ENCODE measurements around the gene ZDHHC24. TPM values are rescaled to one million over a fixed set of nuclear protein-coding genes. Genes with fewer than 3 reads are reported as not detected.
"Not testable (repeated sequence)": the region's sequence is repeated elsewhere in the genome, so short reads cannot be mapped to it uniquely, and the experiment has no call there.

ZDHHC24 gene
- polyA plus RNA-seq, 12 donors = 2.9 to 8.1 (median 4.9) TPM; not detected in 1

DNA sequence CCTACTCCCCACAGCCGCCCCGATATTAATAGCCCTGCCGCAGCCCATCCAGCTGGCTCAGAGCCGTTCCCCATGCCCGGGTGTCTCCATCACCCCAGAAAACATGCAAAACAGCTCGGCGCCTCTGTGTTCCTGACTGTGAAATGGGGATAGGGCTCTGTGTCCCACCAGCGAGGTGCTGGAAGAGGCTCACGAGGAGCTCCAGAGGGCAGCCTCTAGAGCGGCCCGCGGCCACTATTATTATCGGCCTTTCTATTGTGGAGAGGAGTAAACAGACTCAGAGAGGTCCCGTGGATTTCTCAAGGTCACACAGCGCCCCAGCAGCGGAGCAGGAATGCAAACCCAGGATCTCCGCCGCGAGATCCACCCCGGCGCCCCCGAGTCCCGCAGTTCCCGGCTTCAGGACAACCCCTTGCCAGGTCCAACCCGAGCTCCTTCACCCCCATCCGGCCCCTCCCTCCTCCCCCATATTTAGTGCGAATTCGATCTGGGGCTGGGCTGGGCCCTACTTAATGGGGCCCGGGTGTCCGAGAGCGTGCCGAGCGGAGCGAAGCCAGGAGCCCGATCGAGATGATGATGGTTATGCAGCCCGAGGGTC, 619 bp upstream of the ZDHHC24 start, which contains the start of gene ACTN3:
TSS of gene ACTN3 (plus strand) at position 536 of the 598 bp plus-strand sequence. CDS start at position 571, 35 bp downstream.
- no peak for DNase-seq

DNA sequence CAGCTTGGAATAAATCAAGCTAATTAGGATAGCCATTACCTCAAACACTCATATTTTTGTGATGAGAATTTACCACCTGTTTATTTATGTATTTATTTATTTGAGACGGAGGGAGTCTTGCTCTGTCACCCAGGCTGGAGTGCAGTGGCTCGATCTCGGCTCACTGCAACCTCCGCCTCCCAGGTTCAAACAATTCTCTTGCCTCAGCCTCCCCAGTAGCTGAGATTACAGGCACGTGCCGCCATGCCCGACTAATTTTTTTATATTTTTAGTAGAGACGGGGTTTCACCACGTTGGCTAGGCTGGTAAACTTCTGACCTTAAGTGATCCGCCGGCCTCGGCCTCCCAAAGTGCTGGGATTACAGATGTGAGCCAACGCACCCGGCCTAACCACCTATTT, 896 bp downstream of the ZDHHC24 start:
- DNase-seq = not testable (repeated sequence)

DNA sequence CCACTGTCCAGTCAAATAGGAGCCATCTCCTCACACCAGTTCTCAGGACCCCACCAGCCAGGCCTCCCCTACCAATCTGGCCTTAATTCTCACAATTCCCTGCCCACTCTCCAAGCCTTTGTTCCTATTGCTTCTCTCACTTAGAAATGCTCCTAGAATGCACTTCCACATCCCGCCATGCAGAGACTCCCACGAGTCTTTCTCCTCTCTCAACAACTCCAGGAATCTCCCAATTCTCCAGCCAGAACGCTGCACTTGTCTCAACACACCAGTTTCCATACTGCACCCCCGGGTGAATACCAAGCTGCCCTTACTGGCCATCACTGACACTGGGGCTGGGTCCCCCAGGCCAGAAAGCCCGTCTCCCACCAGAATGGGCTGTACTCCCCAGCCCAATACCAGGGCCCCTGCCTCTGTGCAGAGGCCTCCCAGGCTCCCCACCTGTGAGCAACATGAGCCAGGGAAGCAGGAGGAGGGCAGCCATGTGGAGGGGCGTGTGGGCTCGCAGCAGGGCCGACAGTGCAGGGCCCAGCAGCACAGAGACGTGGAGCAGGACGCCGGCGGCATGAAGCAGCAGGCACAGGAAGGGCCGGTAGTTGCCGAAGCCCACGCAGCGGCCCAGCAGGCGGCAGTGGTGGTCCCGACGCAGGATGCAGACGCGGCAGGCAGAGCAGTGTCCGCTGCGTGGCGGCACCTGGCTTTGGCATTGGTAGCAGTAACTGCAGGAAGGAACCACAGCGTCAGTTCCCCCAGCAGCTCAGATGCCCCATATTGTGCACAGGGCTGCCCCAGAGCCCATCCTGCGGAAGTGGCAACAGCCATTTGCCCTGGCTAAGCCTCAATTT, 2.4 kb downstream of the ZDHHC24 start:
- peak; percentile 50 for DNase-seq

DNA sequence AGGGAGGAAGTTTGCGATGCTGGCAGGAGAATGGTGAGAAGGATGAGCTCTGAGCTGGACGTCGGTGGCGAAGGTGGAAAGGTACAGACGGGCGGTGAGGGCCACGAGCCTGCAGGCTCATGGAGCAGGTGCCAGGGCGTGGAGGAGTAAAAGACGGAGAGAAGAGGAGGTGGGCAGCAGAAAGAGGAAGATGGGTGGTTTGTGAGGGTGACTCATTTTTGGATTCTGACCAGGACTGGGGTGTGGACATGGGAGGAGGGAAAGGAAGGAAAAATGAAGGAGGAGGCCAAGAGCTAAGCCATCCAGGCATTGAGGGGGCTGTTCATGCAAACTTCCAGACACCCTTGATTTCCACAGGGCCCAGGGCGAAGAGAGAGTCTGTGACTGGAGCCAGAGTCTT, 3.5 kb downstream of the ZDHHC24 start:
- DNase-seq = no peak

DNA sequence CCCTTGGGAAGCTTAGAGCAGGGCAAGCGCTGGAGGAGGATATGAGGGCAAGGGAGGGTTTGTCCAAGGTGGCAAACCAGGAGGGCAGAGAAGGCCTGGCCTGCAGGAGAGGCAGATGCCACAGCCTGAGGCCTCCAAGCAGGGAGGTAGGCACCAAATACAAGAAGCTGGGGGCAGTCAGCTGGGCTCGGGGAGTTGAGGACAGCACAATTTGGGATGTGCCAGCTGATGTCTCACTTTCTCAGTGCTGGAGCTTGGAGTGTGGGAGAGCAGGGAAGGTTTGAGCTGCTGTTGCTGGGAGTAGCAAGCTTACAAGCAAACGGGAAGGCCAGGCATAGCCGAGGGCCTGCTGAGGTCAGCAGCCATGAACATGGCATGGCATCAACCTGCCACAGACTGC, 4.0 kb downstream of the ZDHHC24 start:
- no peak for DNase-seq

DNA sequence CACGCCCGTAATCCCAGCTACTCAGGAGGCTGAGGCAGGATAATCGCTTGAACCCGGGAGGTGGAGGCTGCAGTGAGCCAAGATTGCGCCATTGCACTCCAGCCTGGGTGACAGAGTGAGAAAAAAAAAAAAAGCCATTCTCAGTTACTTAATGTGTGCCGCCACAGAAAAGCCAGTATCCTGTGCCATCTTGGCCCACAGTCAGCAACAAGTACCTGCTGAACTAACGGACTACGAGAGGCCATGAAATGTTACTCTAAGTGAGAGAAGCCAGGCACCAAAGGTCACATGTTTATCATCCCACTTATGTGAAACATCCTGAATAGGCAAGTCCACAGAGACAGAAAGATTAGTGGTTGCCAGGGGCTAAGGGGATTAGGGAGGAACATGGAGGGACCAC, 5.2 kb downstream of the ZDHHC24 start:
- not testable (repeated sequence) for DNase-seq

DNA sequence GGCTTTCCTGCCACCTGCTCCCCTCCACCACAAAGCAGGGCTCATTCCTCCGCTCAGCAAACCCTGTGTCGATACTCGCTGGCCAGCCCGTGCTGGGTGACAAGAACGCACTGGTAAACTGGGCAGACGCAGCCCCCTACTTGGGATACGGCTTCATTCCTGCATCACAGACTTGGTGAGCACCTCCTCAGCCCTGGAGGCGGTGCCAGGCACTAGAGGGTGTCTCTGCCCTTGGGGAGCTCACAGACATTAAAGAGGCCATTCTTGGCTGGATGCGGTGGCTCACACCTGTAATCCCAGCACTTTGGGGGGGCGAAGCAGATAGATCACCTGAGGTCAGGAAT, 6.0 kb downstream of the ZDHHC24 start:
- DNase-seq = no peak

DNA sequence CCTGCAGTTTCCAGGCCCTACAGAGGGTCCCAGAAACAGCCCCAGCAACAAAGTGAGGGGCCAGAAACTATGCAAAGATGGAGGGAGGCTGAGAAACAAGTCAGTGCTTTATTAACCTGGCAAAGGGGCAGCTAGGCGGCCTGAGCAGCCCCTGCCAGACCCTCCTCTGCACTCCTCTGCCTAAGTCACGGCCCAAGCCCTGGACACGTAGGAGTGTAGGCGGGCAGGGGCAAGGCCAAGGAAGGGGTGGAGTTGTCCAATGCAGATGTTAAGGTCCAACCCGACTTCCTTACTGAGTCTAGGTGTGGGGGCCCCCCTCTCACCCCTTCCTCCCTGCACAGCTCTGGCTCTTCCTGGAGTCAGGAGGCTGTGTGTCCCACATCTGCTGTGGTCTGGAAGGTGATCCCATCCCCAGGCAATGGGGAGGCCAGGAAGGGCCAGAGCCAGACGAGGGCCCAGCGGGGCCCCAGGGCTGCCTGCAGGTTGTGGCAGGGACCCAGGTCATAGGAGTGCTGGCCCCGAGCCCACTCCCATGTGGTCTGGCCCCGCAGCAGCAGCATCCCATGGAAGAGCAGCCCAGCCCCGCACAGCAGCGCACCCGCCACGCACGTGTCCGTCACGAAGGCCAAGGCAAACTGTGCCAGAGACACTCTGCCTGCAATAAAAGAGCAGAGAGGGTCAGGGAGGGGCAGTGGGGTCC, 6.5 kb downstream of the ZDHHC24 start:
- no peak for DNase-seq

DNA sequence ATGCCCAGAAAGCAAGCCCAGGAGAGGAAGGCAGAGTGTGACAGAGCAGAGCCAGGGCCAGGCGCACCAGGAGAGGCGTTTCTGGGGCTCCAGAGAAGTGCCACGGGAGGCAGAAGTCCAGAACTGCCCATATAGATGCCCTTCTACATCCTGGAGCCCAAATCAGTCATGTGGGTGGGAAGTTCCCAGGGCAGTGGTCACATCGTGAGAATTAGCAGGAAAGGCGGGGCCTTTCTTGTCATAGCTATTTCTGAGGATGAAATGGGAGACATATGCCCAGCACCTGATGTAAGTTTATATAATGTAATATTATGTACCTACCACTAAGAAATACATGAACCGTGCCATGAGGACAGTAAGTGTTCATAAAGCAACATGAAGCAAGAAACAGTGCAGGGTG, 13.1 kb downstream of the ZDHHC24 start:
- no peak for DNase-seq

DNA sequence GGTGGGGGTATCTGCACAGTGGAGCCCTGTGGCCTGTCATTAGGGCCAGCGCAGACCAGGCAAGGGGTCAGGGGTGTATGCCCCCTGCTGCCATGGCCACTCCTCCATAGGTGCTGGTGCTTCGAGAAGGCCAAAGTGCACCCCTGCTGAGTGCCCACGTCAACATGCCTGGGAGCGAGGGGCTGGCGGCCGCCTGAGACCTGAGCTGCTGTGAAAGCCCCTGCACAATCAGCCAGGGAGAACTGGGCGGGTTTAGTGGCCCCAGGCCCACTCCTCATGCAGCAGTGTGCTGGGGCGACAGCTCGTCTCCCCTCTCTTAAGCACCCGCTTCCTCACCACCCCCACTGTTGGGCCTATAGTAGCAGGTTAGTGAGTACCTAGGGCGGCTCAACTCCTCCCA, 14.0 kb downstream of the ZDHHC24 start:
- no peak for DNase-seq

DNA sequence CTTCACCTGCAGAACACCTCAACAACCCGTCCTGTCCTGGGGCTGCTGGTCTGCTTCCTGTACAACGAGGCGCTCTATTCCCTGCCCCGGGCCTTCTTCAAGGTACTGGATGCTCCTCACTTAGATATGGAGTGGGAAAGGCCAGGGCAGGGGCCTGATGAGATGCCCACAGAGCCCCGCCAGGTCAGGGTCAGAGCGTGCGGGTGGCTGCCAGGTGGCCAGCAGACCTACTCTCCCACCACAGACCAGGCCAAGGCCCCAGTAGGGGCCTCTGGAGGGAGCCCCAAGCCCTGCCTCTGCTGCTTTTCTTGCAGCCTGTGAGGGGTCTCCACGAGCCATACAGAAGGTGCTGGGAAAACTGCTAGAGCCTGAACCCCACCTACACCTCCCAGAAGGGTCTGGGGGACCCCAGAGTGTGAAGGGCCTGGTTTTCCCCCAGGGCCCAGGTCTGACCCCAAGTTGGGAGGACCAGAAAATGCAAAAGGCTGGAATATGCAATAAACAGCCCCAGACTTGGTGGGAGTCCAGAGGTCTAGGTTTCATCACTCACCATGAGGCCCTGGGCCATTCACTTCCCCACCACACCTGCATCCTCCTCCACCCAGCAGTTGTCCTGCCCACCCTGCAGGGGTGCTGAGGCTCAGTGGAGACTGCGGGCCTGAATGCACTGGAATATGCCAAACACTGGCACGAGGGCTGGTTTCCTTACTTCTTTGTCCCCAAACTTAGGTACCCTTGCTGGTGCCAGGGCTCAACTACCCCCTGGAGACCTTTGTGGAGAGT, 14.7 kb downstream of the ZDHHC24 start:
- no peak for DNase-seq

DNA sequence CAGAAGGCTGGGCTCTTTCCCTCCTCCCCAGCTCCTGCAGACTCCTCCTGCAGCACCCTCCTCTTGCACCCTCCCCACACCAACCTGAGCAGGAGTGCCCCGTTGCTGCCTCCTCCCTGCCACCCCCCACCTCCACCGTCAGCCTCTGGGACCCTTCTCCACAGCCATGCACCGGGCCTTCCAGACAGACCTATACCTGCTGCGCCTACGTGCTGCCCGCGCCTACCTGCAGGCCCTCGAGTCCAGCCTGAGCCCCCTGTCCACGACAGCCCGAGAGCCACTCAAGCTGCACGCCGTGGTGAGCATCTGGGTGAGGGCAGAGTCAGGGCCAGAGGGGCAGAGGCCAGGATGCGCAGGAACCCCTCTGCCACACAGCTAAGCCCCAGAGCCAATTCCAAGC, 16.2 kb downstream of the ZDHHC24 start:
- DNase-seq = no peak

DNA sequence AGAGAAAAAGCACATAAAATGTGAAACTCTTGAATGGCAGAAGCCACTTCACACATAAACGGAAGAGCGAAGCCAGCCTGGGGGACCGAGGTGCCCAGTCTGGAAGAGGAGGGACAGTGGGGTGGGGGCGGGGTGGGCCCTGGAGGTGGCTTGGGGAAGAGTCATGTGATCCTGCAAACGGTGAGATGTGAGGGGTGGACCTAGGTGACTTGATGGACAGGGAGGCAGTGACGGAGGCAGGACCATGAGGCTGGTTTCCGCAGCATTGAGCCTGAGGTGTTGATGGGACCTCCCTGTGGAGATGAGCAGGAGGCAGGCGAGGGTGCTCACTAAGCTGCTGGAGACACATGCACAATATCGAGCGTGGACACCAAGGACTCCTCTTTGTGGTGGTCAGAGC, 16.8 kb downstream of the ZDHHC24 start:
- DNase-seq = no peak

DNA sequence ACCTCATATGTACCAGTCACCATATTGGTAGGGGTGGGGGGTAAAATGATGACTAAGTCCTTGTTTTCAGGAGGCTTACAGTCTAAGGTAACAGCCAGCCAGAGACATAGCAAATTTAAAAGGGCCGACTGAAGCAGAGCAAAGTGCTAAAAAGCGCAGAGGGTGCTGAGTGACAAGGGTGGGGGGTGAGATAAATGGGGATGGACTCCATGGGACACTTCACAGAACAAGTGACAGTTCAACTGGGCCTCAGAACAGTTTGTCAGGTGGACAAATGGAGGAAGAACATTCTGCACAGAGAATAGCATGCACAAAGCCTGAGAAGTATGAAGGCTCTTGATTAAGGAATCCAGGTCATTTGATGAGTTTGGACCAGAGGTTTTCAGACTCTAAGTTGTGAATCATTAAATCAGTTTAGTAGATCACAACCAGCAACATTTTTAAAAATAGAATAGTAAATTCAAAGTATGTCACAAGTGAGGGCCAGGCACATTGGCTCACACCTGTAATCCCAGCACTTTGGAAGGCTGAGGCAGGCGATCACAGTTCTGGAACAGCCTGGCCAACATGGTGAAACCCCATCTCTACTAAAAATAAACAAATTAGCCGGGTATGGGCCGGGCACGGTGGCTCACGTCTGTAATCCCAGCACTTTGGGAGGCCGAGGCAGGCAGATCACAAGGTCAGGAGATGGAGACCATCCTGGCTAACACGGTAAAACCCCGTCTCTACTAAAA, 21.4 kb downstream of the ZDHHC24 start:
- no peak for DNase-seq

DNA sequence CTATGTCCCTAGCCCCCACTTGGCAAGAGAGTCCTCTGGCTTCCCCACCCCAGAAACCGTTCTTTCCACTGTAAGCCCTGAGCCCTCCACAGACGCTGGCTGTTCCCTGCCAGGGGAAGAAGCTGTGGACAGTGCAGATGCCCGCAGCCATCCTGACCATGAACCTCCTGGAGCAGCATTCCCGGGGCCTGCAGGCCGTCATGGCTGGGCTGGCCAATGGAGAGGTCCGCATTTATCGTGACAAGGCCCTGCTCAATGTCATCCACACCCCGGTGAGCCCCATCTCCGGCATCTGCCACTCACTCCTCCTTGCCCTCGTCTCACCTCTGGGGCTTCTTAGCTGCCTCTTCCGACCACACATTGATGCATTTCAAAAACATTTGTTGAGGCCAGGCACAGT, 22.2 kb downstream of the ZDHHC24 start:
- DNase-seq = no peak

DNA sequence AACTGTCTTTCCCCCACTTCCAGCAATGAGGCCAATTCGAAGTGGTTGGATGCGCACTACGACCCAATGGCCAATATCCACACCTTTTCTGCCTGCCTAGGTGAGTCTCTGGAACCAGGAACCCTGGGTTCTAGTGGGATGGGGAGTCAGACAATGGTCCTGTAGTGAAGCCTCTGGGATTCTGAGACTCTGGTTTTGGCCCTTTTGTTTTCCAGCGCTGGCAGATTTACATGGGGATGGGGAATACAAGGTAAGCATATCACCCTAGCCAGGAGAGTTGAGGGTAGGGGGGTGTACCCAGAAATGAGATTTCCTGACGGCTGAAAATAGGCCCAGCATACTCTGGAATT, 34.9 kb downstream of the ZDHHC24 start:
- DNase-seq = no peak

DNA sequence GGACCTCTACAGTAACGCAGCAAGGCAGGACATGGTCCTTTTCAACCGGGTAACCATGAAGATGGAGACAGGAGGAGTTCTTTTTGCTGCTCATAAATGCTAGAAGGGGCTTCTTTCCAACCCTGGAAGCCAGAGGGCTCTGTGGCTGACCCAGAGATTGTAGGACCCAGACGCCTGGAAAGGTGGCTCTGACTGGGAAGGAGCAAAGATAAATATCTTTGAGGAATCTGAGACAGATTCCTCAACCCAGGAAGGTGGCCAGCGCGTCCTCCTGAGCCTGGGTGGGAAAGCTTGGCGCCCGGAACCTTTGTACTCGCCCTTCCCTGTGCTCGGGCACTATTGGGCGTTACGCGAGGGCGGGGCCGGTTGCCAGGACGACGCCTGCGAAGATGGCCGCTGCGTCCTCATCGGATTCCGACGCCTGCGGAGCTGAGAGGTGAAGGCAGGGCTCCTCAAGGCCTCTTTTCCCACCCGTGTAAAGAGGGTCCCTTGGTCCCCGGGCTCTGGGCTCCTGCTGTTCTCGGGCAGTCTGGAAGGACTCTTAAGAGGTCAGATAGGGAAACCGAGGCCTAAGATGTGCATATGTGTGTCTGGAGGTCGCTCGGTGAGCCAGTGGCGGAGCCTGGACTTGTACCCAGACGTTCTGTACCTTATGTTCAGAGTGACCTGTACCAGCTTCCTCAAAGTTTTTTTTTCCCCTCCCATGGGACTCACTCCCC, 35.4 kb downstream of the ZDHHC24 start, which contains the start of gene BBS1:
TSS of gene BBS1 (plus strand) at position 365 of the 719 bp plus-strand sequence. CDS start at position 390, 25 bp downstream.
- DNase-seq = peak; percentile 90

DNA sequence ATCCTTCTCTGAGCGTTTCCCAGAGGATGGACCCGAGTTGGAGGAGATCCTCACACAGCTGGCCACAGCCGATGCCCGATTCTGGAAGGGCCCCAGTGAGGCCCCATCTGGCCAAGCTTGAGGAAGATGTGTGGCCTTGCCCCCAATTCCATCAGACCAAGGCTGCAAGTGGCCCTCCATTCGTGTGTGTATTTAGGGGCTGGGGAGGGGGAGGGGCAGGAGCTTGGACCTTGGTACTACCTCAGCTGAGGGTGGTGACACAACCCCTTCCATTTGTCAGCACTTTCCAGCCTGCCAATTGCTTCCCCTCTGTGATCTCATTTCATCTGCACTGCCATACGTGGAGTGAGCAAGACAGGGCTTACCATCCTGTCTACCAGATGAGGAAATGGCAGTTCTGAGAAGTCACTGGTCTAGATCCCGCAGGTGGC, 36.7 kb downstream of the ZDHHC24 start:
- DNase-seq = peak; percentile 5

DNA sequence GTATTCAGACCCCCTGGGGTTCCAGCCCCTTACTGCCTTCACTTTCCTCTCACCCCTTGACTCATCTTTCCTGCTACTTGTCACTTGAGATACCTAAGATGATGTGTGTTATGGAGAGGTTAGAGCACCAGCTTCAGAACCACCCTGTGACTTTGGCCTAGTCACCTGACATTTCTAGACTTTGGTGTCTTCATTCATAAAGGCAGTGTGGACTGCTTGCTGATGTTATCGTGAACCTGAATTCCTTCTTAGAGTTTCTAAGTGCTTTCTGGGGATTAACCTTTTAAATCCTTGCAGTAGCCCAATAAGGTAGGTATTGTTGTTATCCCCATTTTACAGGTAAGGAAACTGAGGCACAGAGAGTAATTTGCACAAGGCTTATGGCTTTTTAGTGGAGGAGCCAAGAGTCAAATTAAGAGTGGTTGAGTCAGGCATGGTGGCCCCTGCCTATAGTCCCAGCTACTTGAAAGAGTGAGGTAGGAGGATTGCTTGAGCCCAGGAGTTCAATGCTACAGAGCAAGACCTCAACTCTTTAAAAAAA, 40.5 kb downstream of the ZDHHC24 start:
- DNase-seq = no peak

DNA sequence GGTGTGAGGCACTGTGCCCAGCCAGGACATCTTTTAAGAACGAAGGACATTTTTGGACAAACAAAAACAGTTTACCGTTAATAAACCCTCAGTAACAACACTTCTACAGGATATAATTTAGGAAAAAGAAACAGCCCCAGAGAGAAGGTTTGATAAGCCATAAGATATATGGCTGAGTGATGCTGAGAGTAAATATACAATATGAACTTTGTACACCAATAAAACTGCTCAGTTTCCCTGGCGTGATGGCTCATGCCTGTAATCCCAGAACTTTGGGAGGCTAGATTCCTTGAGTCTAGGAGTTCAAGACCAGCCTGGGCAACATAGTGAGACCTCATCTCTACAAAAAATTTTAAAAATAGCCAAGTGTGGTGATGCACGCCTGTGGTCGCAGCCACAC, 47.3 kb downstream of the ZDHHC24 start:
- DNase-seq = no peak
